Measurements from ENCODE around the gene NOB1.
"Not testable (repeated sequence)": the region's sequence is repeated elsewhere in the genome, so short reads cannot be mapped to it uniquely, and the experiment has no call there.

NOB1 gene

GRCh38 chr16:69793526-69793925 lies 38.8 kb upstream of the NOB1 start:
- TF ChIP-seq ZC3H10 (CRISPR knock-in tag; IDR thresholded peaks at IDR 0.05) (no peak), ISL1 (CRISPR knock-in tag; IDR thresholded peaks at IDR 0.05) (no peak), TOX (CRISPR knock-in tag; IDR thresholded peaks at IDR 0.05; ENCODE audit: borderline replicate concordance) (no peak), OSR1 (CRISPR knock-in tag; IDR thresholded peaks at IDR 0.05) (no peak), SNAI2 (CRISPR knock-in tag; IDR thresholded peaks at IDR 0.05) (no peak), ZNF565 (CRISPR knock-in tag; conservative IDR thresholded peaks at IDR 0.05; ENCODE audit: low read depth) (no peak), TCF4 (CRISPR knock-in tag; IDR thresholded peaks at IDR 0.05; ENCODE audit: borderline replicate concordance) (no peak), ZNF70 (CRISPR knock-in tag; IDR thresholded peaks at IDR 0.05) (no peak), RARB (CRISPR knock-in tag; IDR thresholded peaks at IDR 0.05) (no peak), CREB5 (CRISPR knock-in tag; IDR thresholded peaks at IDR 0.05; ENCODE audit: low read depth) (no peak), GLIS3 (CRISPR knock-in tag; IDR thresholded peaks at IDR 0.05) (no peak), ZNF8 (CRISPR knock-in tag; IDR thresholded peaks at IDR 0.05) (no peak), ESRRG (CRISPR knock-in tag; IDR thresholded peaks at IDR 0.05) (no peak), CSRNP3 (CRISPR knock-in tag; IDR thresholded peaks at IDR 0.05) (no peak)
- no peak for ATAC-seq

- ATAC-seq: not testable (repeated sequence)
These were observed 36.7 kb upstream of the NOB1 start for GRCh38 chr16:69791391-69791847.

GRCh38 chr16:69787883-69788282 lies 33.2 kb upstream of the NOB1 start:
- no peak for ATAC-seq
- TF ChIP-seq CSDC2 (CRISPR knock-in tag; IDR thresholded peaks at IDR 0.05): no peak
- TF ChIP-seq ZFP3 (CRISPR knock-in tag; IDR thresholded peaks at IDR 0.05): no peak
- TF ChIP-seq TSHZ2 (CRISPR knock-in tag; IDR thresholded peaks at IDR 0.05): no peak
- no peak for TF ChIP-seq GLIS3 (CRISPR knock-in tag; IDR thresholded peaks at IDR 0.05)

GRCh38 chr16:69784586-69784985 lies 29.9 kb upstream of the NOB1 start:
- ATAC-seq: no peak
- TF ChIP-seq ZFP3 (CRISPR knock-in tag; IDR thresholded peaks at IDR 0.05) (no peak), TOX (CRISPR knock-in tag; IDR thresholded peaks at IDR 0.05; ENCODE audit: borderline replicate concordance) (no peak), GLIS3 (CRISPR knock-in tag; IDR thresholded peaks at IDR 0.05) (no peak), ZNF70 (CRISPR knock-in tag; IDR thresholded peaks at IDR 0.05) (no peak), ESRRG (CRISPR knock-in tag; IDR thresholded peaks at IDR 0.05) (no peak), PATZ1 (CRISPR knock-in tag; IDR thresholded peaks at IDR 0.05; ENCODE audit: borderline replicate concordance) (no peak), ISL1 (CRISPR knock-in tag; IDR thresholded peaks at IDR 0.05) (no peak), POU6F1 (CRISPR knock-in tag; IDR thresholded peaks at IDR 0.05; ENCODE audit: borderline replicate concordance, low read depth) (no peak), ARNTL (CRISPR knock-in tag; IDR thresholded peaks at IDR 0.05; ENCODE audit: borderline replicate concordance, low read depth) (no peak), ZNF8 (CRISPR knock-in tag; IDR thresholded peaks at IDR 0.05) (no peak), CSDC2 (CRISPR knock-in tag; IDR thresholded peaks at IDR 0.05) (no peak), CSRNP3 (CRISPR knock-in tag; IDR thresholded peaks at IDR 0.05) (no peak), ZNF565 (CRISPR knock-in tag; conservative IDR thresholded peaks at IDR 0.05; ENCODE audit: low read depth) (no peak)

Measured in SK-N-SH treated with all-trans-retinoic acid at 6 μM for 48 hours (cell line).